RWPE2 (cell line): Measurements from ENCODE around the gene FAR2.

Source experiments
- ATAC-seq: fragments of 200-7000 bp; cut with Tn5 transposase; 3 replicates; pipeline ENCODE4 v1.9.1; 2021; ENCODE audit warnings: low read depth
- DNase-seq: peaks from one replicate; pipeline ENCODE4 v3.0.0-alpha.2; 2020; ENCODE audit warnings: low spot score
- H3K27ac ChIP-seq: fragments of 450-650 bp; 2 replicates; pipeline ENCODE4 v1.5.1; 2017; ENCODE audit warnings: mild to moderate bottlenecking; ENCODE audit not compliant: poor library complexity, severe bottlenecking
- H3K27me3 ChIP-seq: fragments of 250-450 bp; sonication (Bioruptor Pico); 2 replicates; pipeline ENCODE4 v1.5.1; 2021; ENCODE audit warnings: mild to moderate bottlenecking, moderate library complexity; ENCODE audit not compliant: insufficient read depth, poor library complexity, severe bottlenecking
- H3K36me3 ChIP-seq: fragments of 250-450 bp; sonication (Bioruptor Pico); 2 replicates; pipeline ENCODE4 v1.5.1; 2020; ENCODE audit warnings: low read depth, mild to moderate bottlenecking, moderate library complexity
- H3K4me1 ChIP-seq: fragments of 250-450 bp; sonication (Bioruptor Pico); 2 replicates; pipeline ENCODE4 v1.5.1; 2021; ENCODE audit warnings: mild to moderate bottlenecking, moderate library complexity; ENCODE audit not compliant: insufficient read depth, poor library complexity, severe bottlenecking
- H3K4me3 ChIP-seq: fragments of 250-450 bp; sonication (Bioruptor Pico); 2 replicates; pipeline ENCODE4 v1.5.1; 2021; ENCODE audit warnings: mild to moderate bottlenecking, moderate library complexity; ENCODE audit not compliant: severe bottlenecking
- H3K9me3 ChIP-seq: fragments of 250-450 bp; sonication (Bioruptor Pico); 2 replicates; pipeline ENCODE4 v1.5.1; 2021; ENCODE audit warnings: mild to moderate bottlenecking, moderate library complexity; ENCODE audit not compliant: severe bottlenecking
- CTCF ChIP-seq: fragments of 450-650 bp; IDR thresholded peaks from one replicate; pipeline ENCODE4 v1.5.1; 2017; ENCODE audit warnings: mild to moderate bottlenecking, moderate library complexity; ENCODE audit not compliant: poor library complexity, severe bottlenecking

FAR2 gene

GRCh38 chr12:29241821-29242591, 92.9 kb downstream of the FAR2 start:
- Histone ChIP-seq H3K9me3 (no peaks in the 10 kb centered on the region), H3K27me3 (no peaks in the 10 kb centered on the region), H3K27ac (no peak overlapping the region), H3K4me1 (no peaks in the 10 kb centered on the region), H3K36me3 (no peaks in the 10 kb centered on the region), H3K4me3 (no peak overlapping the region)
- no peak for TF ChIP-seq CTCF
- DNase-seq (no peak), ATAC-seq (peak; percentile 84)

DNA sequence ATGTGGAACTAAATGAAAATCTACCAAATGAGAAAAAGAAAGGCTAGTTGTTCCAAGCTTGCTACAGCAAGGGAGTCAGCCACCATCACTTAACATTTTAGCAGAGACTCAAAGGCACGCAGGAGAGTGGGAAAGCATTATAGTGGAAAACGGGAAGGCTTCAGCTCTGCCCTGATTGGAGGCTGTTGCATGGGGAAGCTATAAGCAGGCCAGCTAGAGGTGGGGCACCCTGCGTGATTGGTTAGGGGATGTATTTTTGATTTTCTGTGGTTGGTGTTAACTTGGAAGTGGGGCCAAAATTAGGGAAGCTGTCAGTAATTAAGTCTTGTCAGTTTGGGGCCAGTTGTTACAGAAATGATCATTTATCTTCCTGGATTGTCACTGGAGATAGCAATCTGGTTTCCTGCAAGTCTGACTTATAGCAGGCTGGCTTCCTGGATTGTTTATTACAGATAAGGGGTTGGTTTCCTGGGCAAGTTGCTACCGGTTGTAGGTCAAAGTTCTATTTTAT, 93.9 kb downstream of the FAR2 start:
- Histone ChIP-seq H3K27ac (no peak overlapping the region), H3K4me1 (no peaks in the 10 kb centered on the region)
- no peak for DNase-seq

GRCh38 chr12:29244159-29244765, 95.2 kb downstream of the FAR2 start:
- Histone ChIP-seq H3K4me3 (no peak overlapping the region), H3K9me3 (no peaks in the 10 kb centered on the region), H3K4me1 (no peaks in the 10 kb centered on the region), H3K36me3 (no peaks in the 10 kb centered on the region), H3K27ac (no peak overlapping the region), H3K27me3 (no peaks in the 10 kb centered on the region)
- DNase-seq: no peak
- no peak for TF ChIP-seq CTCF
- no peak for ATAC-seq

More for the DNA sequence above, 93.9 kb downstream of the FAR2 start:
- H3K4me3 ChIP-seq: no peak overlapping the region
- no peak for TF ChIP-seq CTCF
- ATAC-seq: no peak
- H3K9me3 ChIP-seq: no peaks in the 10 kb centered on the region
- no peaks in the 10 kb centered on the region for H3K36me3 ChIP-seq
- no peaks in the 10 kb centered on the region for H3K27me3 ChIP-seq

- Histone ChIP-seq H3K4me3 (no peak overlapping the region), H3K27me3 (no peaks in the 10 kb centered on the region), H3K9me3 (no peaks in the 10 kb centered on the region), H3K4me1 (no peaks in the 10 kb centered on the region), H3K27ac (no peak overlapping the region), H3K36me3 (no peaks in the 10 kb centered on the region)
- ATAC-seq: no peak
- TF ChIP-seq CTCF: no peak
- DNase-seq: no peak
Measured at GRCh38 chr12:29245246-29245645, 96.2 kb downstream of the FAR2 start.

- DNase-seq (no peak), ATAC-seq (no peak)
- Histone ChIP-seq H3K36me3 (no peaks in the 10 kb centered on the region), H3K4me1 (no peaks in the 10 kb centered on the region), H3K9me3 (no peaks in the 10 kb centered on the region), H3K4me3 (no peak overlapping the region), H3K27ac (no peak overlapping the region), H3K27me3 (no peaks in the 10 kb centered on the region)
- TF ChIP-seq CTCF: no peak
Measured at GRCh38 chr12:29249930-29250329, 100.9 kb downstream of the FAR2 start.
